Body of pancreas (tissue), 4 donors: ENCODE results near the gene MT1M.

Experiments
- CTCF ChIP-seq, 7 experiments: fragments of 450-650 bp in 4 of 7; fragments of 200-600 bp in 3 of 7; sonication (generic) in 3 of 7; IDR thresholded peaks; one replicate each; pipeline ENCODE4 v1.5.1; 2016 to 2019; ENCODE audit warnings: antibody characterized with exemption in 7 of 7
- POLR2A ChIP-seq, 3 donors: fragments of 450-650 bp; IDR thresholded peaks; one replicate each; pipeline ENCODE4 v1.6.1; 2016; ENCODE audit warnings: antibody characterized with exemption in 3 of 3, mild to moderate bottlenecking in 2 of 3

DNA sequence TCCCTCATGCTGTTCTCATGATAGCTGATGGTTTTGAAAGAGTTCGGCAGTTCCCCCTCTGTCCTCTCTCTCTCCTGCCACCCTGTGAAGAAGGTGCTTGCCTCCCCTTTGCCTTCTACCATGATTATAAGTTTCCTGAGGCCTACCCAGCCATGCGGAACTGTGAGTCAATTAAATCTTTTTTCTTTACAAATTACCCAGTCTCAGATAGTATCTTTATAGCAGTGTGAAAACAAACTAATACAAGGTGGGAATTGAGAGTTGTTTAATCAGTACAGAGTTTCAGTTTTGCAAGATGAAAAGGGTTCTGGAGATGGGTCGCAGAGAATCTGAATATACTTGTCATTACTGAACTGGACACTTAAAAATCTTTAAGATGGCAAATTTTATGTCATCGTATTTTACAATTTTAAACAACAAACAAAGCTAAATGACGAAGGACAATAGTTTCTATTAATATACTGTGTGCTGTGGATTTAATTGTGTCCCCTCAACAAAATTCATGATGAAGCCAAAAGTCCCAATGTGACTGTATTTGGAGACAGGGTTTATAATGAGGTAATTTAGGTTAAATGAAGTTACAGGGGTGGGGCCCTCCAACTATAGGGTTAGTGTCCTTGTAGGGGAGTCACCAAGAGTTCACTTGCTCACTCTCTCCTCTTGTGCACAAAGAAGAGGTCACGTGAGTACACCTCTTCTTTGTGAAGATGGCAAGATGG lies 38.7 kb upstream of the MT1M start:
- TF ChIP-seq CTCF (IDR thresholded peaks at IDR 0.05) = no peak
- TF ChIP-seq POLR2A (IDR thresholded peaks at IDR 0.05) = no peak
